LoVo (cell line): Measurements from ENCODE around the gene UMOD.
A peak's percentile ranks its signal among the peaks of the same experiment; 100 is the strongest.

Experiments used
- DNase-seq: peaks from one replicate; pipeline ENCODE4 v3.0.0-alpha.2; 2016; ENCODE audit warnings: low spot score

Gene UMOD

GRCh38 chr16:20300312-20301097 lies 52.0 kb downstream of the UMOD start:
- peak; percentile 58 for DNase-seq

- DNase-seq, result no peak
These were observed 54.1 kb downstream of the UMOD start for GRCh38 chr16:20298452-20298851.

GRCh38 chr16:20291208-20292206 lies 61.0 kb downstream of the UMOD start:
- DNase-seq, result no peak

- DNase-seq, result no peak
These were observed 62.9 kb downstream of the UMOD start for GRCh38 chr16:20289571-20289970.

- no peak for DNase-seq
These were observed 66.5 kb downstream of the UMOD start for GRCh38 chr16:20285993-20286499.
